ENCODE measurements around the gene TBC1D32.

The TBC1D32 gene

GRCh38 chr6:121356575-121356974, 22.3 kb upstream of the TBC1D32 start:
- no peak for TF ChIP-seq CTCF (IDR thresholded peaks at IDR 0.05; ENCODE audit: borderline replicate concordance, insufficient read depth, low read depth, low read length)
- H3K4me3 ChIP-seq (ENCODE audit: low read depth, low read length) = no peak overlapping the region

- peak; percentile 24; the same call in 1 of the 2 replicates for TF ChIP-seq CTCF (IDR thresholded peaks at IDR 0.05; ENCODE audit: borderline replicate concordance, insufficient read depth, low read depth, low read length)
- no peak overlapping the region for H3K4me3 ChIP-seq (ENCODE audit: low read depth, low read length)
These were observed 20.5 kb upstream of the TBC1D32 start for GRCh38 chr6:121354764-121355163.

- no peak overlapping the region for H3K4me3 ChIP-seq (ENCODE audit: low read depth, low read length)
- no peak for TF ChIP-seq CTCF (IDR thresholded peaks at IDR 0.05; ENCODE audit: borderline replicate concordance, insufficient read depth, low read depth, low read length)
These were observed 18.7 kb upstream of the TBC1D32 start for GRCh38 chr6:121352941-121353340.

- TF ChIP-seq CTCF (IDR thresholded peaks at IDR 0.05; ENCODE audit: borderline replicate concordance, insufficient read depth, low read depth, low read length) = no peak
- H3K4me3 ChIP-seq (ENCODE audit: low read depth, low read length) = no peak overlapping the region
These were observed 17.6 kb upstream of the TBC1D32 start for GRCh38 chr6:121351916-121352315.

- no peak overlapping the region for H3K4me3 ChIP-seq (ENCODE audit: low read depth, low read length)
- no peak for TF ChIP-seq CTCF (IDR thresholded peaks at IDR 0.05; ENCODE audit: borderline replicate concordance, insufficient read depth, low read depth, low read length)
These were observed 15.3 kb upstream of the TBC1D32 start for GRCh38 chr6:121349596-121349995.

- H3K4me3 ChIP-seq (ENCODE audit: low read depth, low read length) = no peak overlapping the region
- TF ChIP-seq CTCF (IDR thresholded peaks at IDR 0.05; ENCODE audit: borderline replicate concordance, insufficient read depth, low read depth, low read length) = no peak
These were observed 13.2 kb upstream of the TBC1D32 start for GRCh38 chr6:121347484-121347883.

- H3K4me3 ChIP-seq (ENCODE audit: low read depth, low read length) = no peak overlapping the region
- TF ChIP-seq CTCF (IDR thresholded peaks at IDR 0.05; ENCODE audit: borderline replicate concordance, insufficient read depth, low read depth, low read length) = no peak
These were observed 10.3 kb upstream of the TBC1D32 start for GRCh38 chr6:121344539-121344938.

Data from GM12875 (cell line).